Right lobe of liver (tissue), 6 donors: ENCODE measurements around the gene LONRF2. TPM values are rescaled to one million over a fixed set of nuclear protein-coding genes. Genes with fewer than 3 reads are reported as not detected.

Experiments
- ATAC-seq, 4 donors: fragments of 200-7000 bp; cut with Tn5 transposase; one replicate each; pipeline ENCODE4 v1.9.1; 2020; ENCODE audit warnings: mild to moderate bottlenecking in 4 of 4, moderate library complexity in 4 of 4
- DNase-seq, 3 donors: peaks; one replicate each; pipeline ENCODE4 v3.0.0-alpha.2; 2020
- H3K27ac ChIP-seq, 3 donors: fragments of 200-600 bp; one replicate each; pipeline ENCODE4 v1.8.0; 2022
- H3K27me3 ChIP-seq, 2 donors: fragments of 200-600 bp; one replicate each; pipeline ENCODE4 v1.8.0; 2022
- H3K36me3 ChIP-seq, 4 donors: fragments of 200-600 bp; sonication (generic) in 1 of 4; one replicate each; pipeline versions ENCODE4 v1.5.1 to v1.8.0; 2017 to 2022; ENCODE audit warnings: control low read depth in 1 of 4
- H3K4me1 ChIP-seq, 4 donors: fragments of 200-600 bp; sonication (generic) in 1 of 4; one replicate each; pipeline versions ENCODE4 v1.5.1 to v1.8.0; 2017 to 2022; ENCODE audit warnings: control low read depth in 1 of 4
- H3K4me3 ChIP-seq, 3 donors: fragments of 200-600 bp; one replicate each; pipeline ENCODE4 v1.8.0; 2022
- H3K9me3 ChIP-seq, 4 donors: fragments of 200-600 bp; sonication (generic) in 1 of 4; one replicate each; pipeline versions ENCODE4 v1.5.1 to v1.8.0; 2017 to 2022; ENCODE audit warnings: control low read depth in 1 of 4
- POLR2A ChIP-seq: fragments of 450-650 bp; IDR thresholded peaks from one replicate; pipeline ENCODE4 v1.6.1; 2017; ENCODE audit warnings: antibody characterized with exemption, mild to moderate bottlenecking
- WGBS: methylation state at CpG from one replicate; pipeline ENCODE4 v1.1.6; 2018; ENCODE audit warnings: low coverage, low lambda C conversion rate; ENCODE audit not compliant: insufficient coverage; ENCODE audit errors: missing lambda C conversion rate; 5-methylcytosine and 5-hydroxymethylcytosine counted together
- intact Hi-C, 2 donors: fragments of 100-400 bp; cut with DNase I; formaldehyde crosslinking; loops; one replicate each; pipeline versions ENCODE4 v1.11.2 to v1.14.1; 2022
- small RNA-seq, 2 experiments: library from RNA; depleted of rRNA; stranded (forward); fragments of <200 nt; gene quantifications; one replicate each; pipeline ENCODE3, GENCODE V24; 2016
- total RNA-seq, 6 experiments: library from RNA; depleted of rRNA in 2 of 6; stranded (reverse); fragments of >200 nt in 2 of 6; fragmentation: NEBNext Ultra II Directional in 3 of 6; extraction: Animal tissue kit (Norgen Biotek cat#: 25700) in 3 of 6; gene quantifications; one replicate each; pipeline versions ENCODE4 v1.1.0 to v1.2.4, GENCODE V29; 2016 to 2023
- TF ChIP-seq, protein P1 (sequence below), 4 donors: fragments of 200-600 bp in 3 of 4; fragments of 450-650 bp in 1 of 4; IDR thresholded peaks; one replicate each; pipeline versions ENCODE4 v1.5.1 to v1.8.0; 2016 to 2022; ENCODE audit warnings: antibody characterized with exemption in 4 of 4, mild to moderate bottlenecking in 2 of 4
- donor health status: DM: no; HTN: yes; CAD: no.
- donor health status: DM: no; HTN: no; CAD: no.
- donor health status: DM: no; HTN: no; CAD: no.
- donor health status: DM: no; HTN: yes; CAD: no.
- donor health status: DM: no; HTN: yes; CAD: no.

LONRF2 gene
- total RNA-seq, 6 experiments from 2014 or later: 0.51 to 2.5 (median 1.7) TPM

DNA sequence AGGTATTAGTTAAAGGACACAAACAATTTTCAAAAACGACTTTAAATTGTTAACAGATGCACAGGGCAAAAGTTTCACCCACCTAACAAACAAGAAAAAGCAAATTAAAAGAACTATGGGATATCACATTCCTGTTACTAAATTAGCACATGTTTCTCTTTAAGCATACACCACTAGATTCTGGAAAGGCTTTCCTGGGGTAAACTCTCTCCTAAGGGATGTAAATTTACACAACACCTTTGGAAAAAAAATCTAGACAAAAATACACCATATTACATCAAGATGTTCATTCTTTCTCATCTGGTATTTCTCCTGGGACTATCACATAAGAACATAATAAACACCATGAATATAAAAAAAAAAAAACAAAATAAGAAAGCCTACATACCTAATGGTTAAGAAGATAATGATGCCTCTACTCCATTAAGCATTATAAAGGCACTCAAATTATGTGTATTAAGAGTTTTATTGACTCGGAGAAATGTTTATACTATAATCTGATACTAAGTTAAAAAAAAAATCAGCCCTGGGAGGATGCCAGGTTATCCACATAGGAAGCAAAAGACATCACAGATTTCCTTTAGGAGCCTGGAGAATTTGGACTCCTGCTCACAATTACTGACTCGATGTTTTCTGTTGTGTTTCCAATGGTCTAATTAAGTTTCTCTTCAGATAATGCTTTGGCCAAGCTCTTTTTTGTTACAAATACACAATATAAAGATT, 97.2 kb downstream of the LONRF2 start:
- intact Hi-C loops: no loop called here
- DNase-seq (no peak), ATAC-seq (no peak)
- Histone ChIP-seq H3K27ac (no peak overlapping the region), H3K27me3 (no peaks in the 10 kb centered on the region), H3K4me1 (no peaks in the 10 kb centered on the region), H3K36me3 (no peaks in the 10 kb centered on the region), H3K4me3 (no peak overlapping the region), H3K9me3 (no peaks in the 10 kb centered on the region)
- no peak for TF ChIP-seq POLR2A
- TF ChIP-seq, protein P1, sequence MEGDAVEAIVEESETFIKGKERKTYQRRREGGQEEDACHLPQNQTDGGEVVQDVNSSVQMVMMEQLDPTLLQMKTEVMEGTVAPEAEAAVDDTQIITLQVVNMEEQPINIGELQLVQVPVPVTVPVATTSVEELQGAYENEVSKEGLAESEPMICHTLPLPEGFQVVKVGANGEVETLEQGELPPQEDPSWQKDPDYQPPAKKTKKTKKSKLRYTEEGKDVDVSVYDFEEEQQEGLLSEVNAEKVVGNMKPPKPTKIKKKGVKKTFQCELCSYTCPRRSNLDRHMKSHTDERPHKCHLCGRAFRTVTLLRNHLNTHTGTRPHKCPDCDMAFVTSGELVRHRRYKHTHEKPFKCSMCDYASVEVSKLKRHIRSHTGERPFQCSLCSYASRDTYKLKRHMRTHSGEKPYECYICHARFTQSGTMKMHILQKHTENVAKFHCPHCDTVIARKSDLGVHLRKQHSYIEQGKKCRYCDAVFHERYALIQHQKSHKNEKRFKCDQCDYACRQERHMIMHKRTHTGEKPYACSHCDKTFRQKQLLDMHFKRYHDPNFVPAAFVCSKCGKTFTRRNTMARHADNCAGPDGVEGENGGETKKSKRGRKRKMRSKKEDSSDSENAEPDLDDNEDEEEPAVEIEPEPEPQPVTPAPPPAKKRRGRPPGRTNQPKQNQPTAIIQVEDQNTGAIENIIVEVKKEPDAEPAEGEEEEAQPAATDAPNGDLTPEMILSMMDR (IDR thresholded peaks at IDR 0.05): no peak
- whole genome bisulfite sequencing: 34% methylated on average over 3 of the region's 3 CpGs

DNA sequence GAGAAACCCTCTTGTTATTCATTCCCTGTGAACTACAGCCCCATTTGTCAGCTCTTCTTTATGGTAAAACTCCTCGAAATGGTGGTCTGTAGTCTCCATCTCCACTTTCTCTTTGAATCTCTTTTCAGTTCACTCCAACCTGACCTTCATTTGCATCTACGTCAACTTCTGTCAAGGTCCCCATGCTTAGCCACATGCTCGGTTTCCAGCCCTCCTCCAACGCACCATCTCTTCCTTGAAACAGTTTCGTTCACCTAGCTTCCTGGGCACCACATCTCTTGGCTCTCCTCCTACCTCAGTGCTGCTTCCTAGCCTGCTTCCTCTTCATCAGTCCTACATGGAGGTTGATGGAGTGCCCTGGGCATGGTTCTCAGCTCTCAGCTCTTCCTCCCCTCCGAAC, 98.8 kb downstream of the LONRF2 start:
- Histone ChIP-seq H3K27ac (no peak overlapping the region), H3K4me3 (no peak overlapping the region), H3K9me3 (no peaks in the 10 kb centered on the region), H3K27me3 (no peaks in the 10 kb centered on the region), H3K4me1 (no peaks in the 10 kb centered on the region), H3K36me3 (no peaks in the 10 kb centered on the region)
- ATAC-seq (no peak), DNase-seq (no peak)
- WGBS: 72% methylated on average over 6 of the region's 6 CpGs
- TF ChIP-seq, protein P1 (IDR thresholded peaks at IDR 0.05): no peak
- no peak for TF ChIP-seq POLR2A
- intact Hi-C loops: no loop called here

Small RNA genes within 50 kb of the gene (small RNA-seq; reads per million reads assigned to genes)
- 0 reads per million in 2 experiments for gene AC012493.2

Other genes with a start within 250 kb of the LONRF2 start
- gene AFF3, start 179.9 kb downstream of the LONRF2 start, total RNA-seq: 1 to 10 TPM; 1.3 to 7.3 (median 6.4) TPM
- under 1 TPM; 0.19 to 0.88 (median 0.50) TPM for gene CHST10, start 95.2 kb upstream of the LONRF2 start, total RNA-seq
- gene NMS, start 148.0 kb upstream of the LONRF2 start, total RNA-seq: not detected
- 1 to 10 TPM; 5.2 to 8.4 (median 7.0) TPM for gene PDCL3, start 240.5 kb upstream of the LONRF2 start, total RNA-seq